ENCODE measurements around the gene FNDC3B. TPM values are rescaled to one million over a fixed set of nuclear protein-coding genes. Genes with fewer than 3 reads are reported as not detected.

FNDC3B gene
- total RNA-seq, 1 donor from 2014 or later, result 29.5 TPM

DNA sequence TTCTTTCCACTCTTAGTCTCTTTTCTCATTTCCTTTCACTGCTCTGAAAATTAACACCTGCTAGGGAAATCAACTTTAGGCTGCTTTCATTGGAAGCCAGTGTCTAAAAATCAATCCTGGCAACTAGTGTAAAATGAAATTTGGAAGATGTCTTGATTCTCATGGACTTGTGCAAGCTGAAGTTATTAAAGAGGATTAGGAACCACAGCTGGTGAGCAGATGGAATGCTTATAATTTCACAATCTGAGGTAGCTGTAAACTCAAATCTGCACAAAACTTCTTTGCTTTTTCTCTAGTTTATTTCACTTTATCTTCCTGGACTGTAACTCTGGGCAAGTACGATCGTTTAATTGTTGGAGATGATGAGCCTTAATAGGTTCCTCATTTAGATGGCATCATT is 233.3 kb downstream of the FNDC3B start:
- no peak overlapping the region for H3K27ac Mint-ChIP-seq
- Histone ChIP-seq H3F3A (ENCODE audit: low read depth) (no peaks in the 10 kb centered on the region), H3K4me1 (no peaks in the 10 kb centered on the region), H2AFZ (replicated peaks) (no peak overlapping the region), H3K4me2 (no peak overlapping the region), H3K9me3 (ENCODE audit: low read depth) (no peaks in the 10 kb centered on the region), H3K4me3 (no peak overlapping the region), H3K9ac (no peak overlapping the region), H3K36me3 (no peaks in the 10 kb centered on the region), H3K27ac (no peak overlapping the region), H3K79me2 (ENCODE audit: low read depth) (no peaks in the 10 kb centered on the region), H3K27me3 (no peaks in the 10 kb centered on the region), H4K20me1 (ENCODE audit: low read depth) (no peaks in the 10 kb centered on the region)
- no peaks in the 10 kb centered on the region for H3K9me3 Mint-ChIP-seq
- peaks cover 42% of the 10 kb centered on the region for H3K36me3 Mint-ChIP-seq
- no peak for DNase-seq (ENCODE audit: low spot score)
- peaks cover 6% of the 10 kb centered on the region for H3K4me1 Mint-ChIP-seq
- TF ChIP-seq EZH2 (IDR thresholded peaks at IDR 0.05) (no peak), EZH2phosphoT487 (IDR thresholded peaks at IDR 0.05) (no peak)
- TF ChIP-seq, protein P1, sequence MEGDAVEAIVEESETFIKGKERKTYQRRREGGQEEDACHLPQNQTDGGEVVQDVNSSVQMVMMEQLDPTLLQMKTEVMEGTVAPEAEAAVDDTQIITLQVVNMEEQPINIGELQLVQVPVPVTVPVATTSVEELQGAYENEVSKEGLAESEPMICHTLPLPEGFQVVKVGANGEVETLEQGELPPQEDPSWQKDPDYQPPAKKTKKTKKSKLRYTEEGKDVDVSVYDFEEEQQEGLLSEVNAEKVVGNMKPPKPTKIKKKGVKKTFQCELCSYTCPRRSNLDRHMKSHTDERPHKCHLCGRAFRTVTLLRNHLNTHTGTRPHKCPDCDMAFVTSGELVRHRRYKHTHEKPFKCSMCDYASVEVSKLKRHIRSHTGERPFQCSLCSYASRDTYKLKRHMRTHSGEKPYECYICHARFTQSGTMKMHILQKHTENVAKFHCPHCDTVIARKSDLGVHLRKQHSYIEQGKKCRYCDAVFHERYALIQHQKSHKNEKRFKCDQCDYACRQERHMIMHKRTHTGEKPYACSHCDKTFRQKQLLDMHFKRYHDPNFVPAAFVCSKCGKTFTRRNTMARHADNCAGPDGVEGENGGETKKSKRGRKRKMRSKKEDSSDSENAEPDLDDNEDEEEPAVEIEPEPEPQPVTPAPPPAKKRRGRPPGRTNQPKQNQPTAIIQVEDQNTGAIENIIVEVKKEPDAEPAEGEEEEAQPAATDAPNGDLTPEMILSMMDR (IDR thresholded peaks at IDR 0.05), result no peak
- no peaks in the 10 kb centered on the region for H3K27me3 Mint-ChIP-seq (ENCODE audit: insufficient read depth, low read depth)
- H3K4me3 Mint-ChIP-seq, result no peak overlapping the region

DNA sequence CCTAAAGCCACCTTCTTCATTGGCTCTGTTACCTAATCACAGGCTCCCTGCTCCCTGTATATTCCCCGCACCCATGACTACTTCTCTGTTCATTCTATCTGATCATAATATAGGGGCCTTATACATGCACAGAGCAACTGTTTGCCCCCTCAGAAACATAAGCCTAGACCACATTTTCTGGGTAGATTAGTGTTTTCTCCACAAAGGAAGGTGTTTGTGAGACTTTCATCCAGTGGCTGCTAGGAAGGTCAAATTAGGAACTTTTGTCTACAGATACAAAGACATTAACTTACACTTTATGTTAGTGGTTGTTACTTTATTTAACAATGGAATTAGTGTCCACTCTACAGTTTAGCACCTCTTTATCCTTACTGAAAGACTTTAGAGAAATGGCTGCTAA is 234.0 kb downstream of the FNDC3B start:
- Histone ChIP-seq H3K36me3 (no peaks in the 10 kb centered on the region), H3K79me2 (ENCODE audit: low read depth) (no peaks in the 10 kb centered on the region)

DNA sequence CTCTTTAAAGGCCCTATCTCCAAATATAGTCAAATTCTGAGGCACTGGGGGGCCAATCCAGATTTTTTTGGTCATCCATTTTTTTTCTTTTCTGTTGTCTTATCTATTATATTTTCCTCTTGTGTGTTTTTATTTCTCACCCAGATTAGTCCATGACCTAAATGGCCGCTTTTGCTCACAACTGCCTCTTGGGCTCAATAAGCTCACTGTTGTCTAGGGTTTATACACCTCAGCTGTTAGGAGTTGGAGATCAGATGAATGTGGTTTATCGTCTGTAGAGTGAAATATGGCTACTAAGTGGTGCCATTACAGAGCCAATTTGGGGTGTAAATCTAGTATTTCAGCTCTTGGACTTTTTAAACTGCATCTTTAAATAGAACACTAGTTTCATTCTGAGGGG is 235.5 kb downstream of the FNDC3B start:
- H3K27ac Mint-ChIP-seq, result no peak overlapping the region
- H3K9me3 Mint-ChIP-seq, result no peaks in the 10 kb centered on the region
- Histone ChIP-seq H3K4me3 (no peak overlapping the region), H3K27ac (no peak overlapping the region), H3K9ac (no peak overlapping the region), H3K9me3 (ENCODE audit: low read depth) (no peaks in the 10 kb centered on the region), H3K79me2 (ENCODE audit: low read depth) (no peaks in the 10 kb centered on the region), H2AFZ (replicated peaks) (no peak overlapping the region), H3K4me1 (peaks cover 3% of the 10 kb centered on the region), H4K20me1 (ENCODE audit: low read depth) (no peaks in the 10 kb centered on the region), H3F3A (ENCODE audit: low read depth) (no peaks in the 10 kb centered on the region), H3K27me3 (no peaks in the 10 kb centered on the region), H3K4me2 (no peak overlapping the region), H3K36me3 (no peaks in the 10 kb centered on the region)
- DNase-seq (ENCODE audit: low spot score), result no peak
- peaks cover 50% of the 10 kb centered on the region for H3K36me3 Mint-ChIP-seq
- H3K27me3 Mint-ChIP-seq (ENCODE audit: insufficient read depth, low read depth), result no peaks in the 10 kb centered on the region
- TF ChIP-seq, protein P1 (IDR thresholded peaks at IDR 0.05), result no peak
- TF ChIP-seq EZH2 (IDR thresholded peaks at IDR 0.05) (no peak), EZH2phosphoT487 (IDR thresholded peaks at IDR 0.05) (no peak)
- H3K4me1 Mint-ChIP-seq, result peaks cover 23% of the 10 kb centered on the region
- no peak overlapping the region for H3K4me3 Mint-ChIP-seq

More for the DNA sequence above, 234.0 kb downstream of the FNDC3B start:
- Histone ChIP-seq H4K20me1 (ENCODE audit: low read depth) (no peaks in the 10 kb centered on the region), H3K4me1 (no peaks in the 10 kb centered on the region), H3K4me3 (no peak overlapping the region), H3K9me3 (ENCODE audit: low read depth) (no peaks in the 10 kb centered on the region), H2AFZ (replicated peaks) (no peak overlapping the region), H3F3A (ENCODE audit: low read depth) (no peaks in the 10 kb centered on the region), H3K27ac (no peak overlapping the region), H3K9ac (no peak overlapping the region), H3K4me2 (no peak overlapping the region), H3K27me3 (no peaks in the 10 kb centered on the region)
- no peak for TF ChIP-seq EZH2 (IDR thresholded peaks at IDR 0.05)
- TF ChIP-seq, protein P1 (IDR thresholded peaks at IDR 0.05), result no peak
- no peak for TF ChIP-seq EZH2phosphoT487 (IDR thresholded peaks at IDR 0.05)
- Mint-ChIP-seq H3K4me3 (no peak overlapping the region), H3K9me3 (no peaks in the 10 kb centered on the region), H3K27ac (no peak overlapping the region), H3K4me1 (peaks cover 12% of the 10 kb centered on the region), H3K36me3 (peaks cover 44% of the 10 kb centered on the region), H3K27me3 (ENCODE audit: insufficient read depth, low read depth) (no peaks in the 10 kb centered on the region)
- no peak for DNase-seq (ENCODE audit: low spot score)

All from neural progenitor cell (in vitro differentiated cells).